Smooth muscle cell (in vitro differentiated cells): Measurements from ENCODE around the gene CCM2. TPM values are rescaled to one million over a fixed set of nuclear protein-coding genes. Genes with fewer than 3 reads are reported as not detected.

ENCODE experiments used
- DNase-seq: peaks from one replicate; lab custom pipeline; 2025; ENCODE audit not compliant: unreplicated experiment; lab: John Stamatoyannopoulos, UW
- H2AFZ ChIP-seq: fragments of 200-600 bp; sonication (generic); 2 replicates; pipeline ENCODE4 v1.6.0; 2016; ENCODE audit warnings: antibody characterized with exemption, low read depth, mild to moderate bottlenecking
- H3F3A ChIP-seq: fragments of 200-600 bp; sonication (generic); 2 replicates; pipeline ENCODE4 v1.6.0; 2017; ENCODE audit warnings: antibody characterized with exemption, low read depth
- H3K27ac ChIP-seq: fragments of 200-600 bp; sonication (generic); 2 replicates; pipeline ENCODE4 v1.5.1; 2016; ENCODE audit warnings: low read depth, mild to moderate bottlenecking
- H3K27me3 ChIP-seq: fragments of 200-600 bp; sonication (generic); 2 replicates; pipeline ENCODE4 v1.6.1; 2016; ENCODE audit warnings: low read depth, mild to moderate bottlenecking
- H3K36me3 ChIP-seq: fragments of 200-600 bp; sonication (generic); 2 replicates; pipeline ENCODE4 v1.5.1; 2016; ENCODE audit warnings: low read depth
- H3K4me1 ChIP-seq: fragments of 200-600 bp; sonication (generic); 2 replicates; pipeline ENCODE4 v1.5.1; 2016; ENCODE audit warnings: low read depth
- H3K4me2 ChIP-seq: fragments of 200-600 bp; sonication (generic); 2 replicates; pipeline ENCODE4 v1.6.0; 2016; ENCODE audit warnings: mild to moderate bottlenecking
- H3K4me3 ChIP-seq: fragments of 200-600 bp; sonication (generic); 2 replicates; pipeline ENCODE4 v1.5.1; 2016; ENCODE audit warnings: mild to moderate bottlenecking
- H3K79me2 ChIP-seq: fragments of 200-600 bp; sonication (generic); 2 replicates; pipeline ENCODE4 v1.6.0; 2016; ENCODE audit warnings: low read depth, mild to moderate bottlenecking
- H3K9ac ChIP-seq: fragments of 200-600 bp; sonication (generic); 2 replicates; pipeline ENCODE4 v1.6.0; 2016; ENCODE audit warnings: low read depth
- H3K9me3 ChIP-seq: fragments of 200-600 bp; sonication (generic); replicated peaks from 2 replicates; pipeline ENCODE4 v1.5.1; 2016; ENCODE audit warnings: low read depth
- H4K20me1 ChIP-seq: fragments of 200-600 bp; sonication (generic); 2 replicates; pipeline ENCODE4 v1.6.0; 2016; ENCODE audit warnings: low read depth
- WGBS: methylation state at CpG from one replicate; pipeline ENCODE4 v1.1.7; 2016; ENCODE audit warnings: low lambda C conversion rate; 5-methylcytosine and 5-hydroxymethylcytosine counted together
- polyA plus RNA-seq: library from polyadenylated mRNA; unstranded; fragments of >200 nt; fragmentation: Nextera tagmentation; extraction: Ambion mirVana; gene quantifications from 2 replicates; pipeline ENCODE4 v1.2.1, GENCODE V29; 2016
- total RNA-seq: library from RNA; depleted of rRNA; stranded (reverse); fragments of >200 nt; gene quantifications from 2 replicates; pipeline ENCODE4 v1.2.3, GENCODE V29; 2014
- TF ChIP-seq, protein P1 (sequence below): fragments of 200-600 bp; sonication (generic); IDR thresholded peaks from 2 replicates; pipeline ENCODE4 v1.5.1; 2017; ENCODE audit warnings: borderline replicate concordance, mild to moderate bottlenecking, antibody characterized with exemption; ENCODE audit not compliant: insufficient read depth, poor library complexity, severe bottlenecking

CCM2 gene
- total and polyA plus RNA-seq, 2 experiments from 2014 or later: 32.6 to 85.5 TPM

DNA sequence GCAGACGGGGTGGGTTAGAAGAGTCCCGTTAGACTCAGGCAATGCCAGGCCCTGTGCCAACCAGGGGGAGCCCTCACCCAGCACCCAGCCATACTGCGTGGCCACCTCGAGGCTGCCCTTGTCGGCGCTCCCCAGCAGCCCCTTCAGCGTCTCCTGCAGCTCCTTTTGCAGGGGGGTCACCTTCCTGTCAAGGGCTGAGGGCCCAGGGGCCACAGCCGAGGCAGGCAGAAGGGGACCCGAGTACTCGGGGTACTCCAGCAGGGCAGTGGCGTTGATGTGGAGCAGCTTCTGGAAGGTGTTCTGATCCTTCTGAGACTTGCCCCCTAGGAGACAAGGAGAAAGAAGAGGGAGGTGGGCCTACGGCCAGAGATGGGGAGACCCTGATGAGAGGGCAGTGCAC lies 101.7 kb downstream of the CCM2 start:
- H3K4me1 ChIP-seq: no peaks in the 10 kb centered on the region
- no peak overlapping the region for H3K4me2 ChIP-seq
- H4K20me1 ChIP-seq: peaks cover 22% of the 10 kb centered on the region
- no peaks in the 10 kb centered on the region for H3K27me3 ChIP-seq
- H3K36me3 ChIP-seq: peaks cover 8% of the 10 kb centered on the region
- no peak for DNase-seq
- H3K9me3 ChIP-seq: no peaks in the 10 kb centered on the region
- no peak overlapping the region for H3K27ac ChIP-seq
- H3K4me3 ChIP-seq: no peak overlapping the region
- 99% methylated on average over 12 of the region's 12 CpGs for WGBS
- H2AFZ ChIP-seq: no peak overlapping the region
- H3F3A ChIP-seq: no peaks in the 10 kb centered on the region
- no peaks in the 10 kb centered on the region for H3K79me2 ChIP-seq
- no peak overlapping the region for H3K9ac ChIP-seq
- TF ChIP-seq, protein P1, sequence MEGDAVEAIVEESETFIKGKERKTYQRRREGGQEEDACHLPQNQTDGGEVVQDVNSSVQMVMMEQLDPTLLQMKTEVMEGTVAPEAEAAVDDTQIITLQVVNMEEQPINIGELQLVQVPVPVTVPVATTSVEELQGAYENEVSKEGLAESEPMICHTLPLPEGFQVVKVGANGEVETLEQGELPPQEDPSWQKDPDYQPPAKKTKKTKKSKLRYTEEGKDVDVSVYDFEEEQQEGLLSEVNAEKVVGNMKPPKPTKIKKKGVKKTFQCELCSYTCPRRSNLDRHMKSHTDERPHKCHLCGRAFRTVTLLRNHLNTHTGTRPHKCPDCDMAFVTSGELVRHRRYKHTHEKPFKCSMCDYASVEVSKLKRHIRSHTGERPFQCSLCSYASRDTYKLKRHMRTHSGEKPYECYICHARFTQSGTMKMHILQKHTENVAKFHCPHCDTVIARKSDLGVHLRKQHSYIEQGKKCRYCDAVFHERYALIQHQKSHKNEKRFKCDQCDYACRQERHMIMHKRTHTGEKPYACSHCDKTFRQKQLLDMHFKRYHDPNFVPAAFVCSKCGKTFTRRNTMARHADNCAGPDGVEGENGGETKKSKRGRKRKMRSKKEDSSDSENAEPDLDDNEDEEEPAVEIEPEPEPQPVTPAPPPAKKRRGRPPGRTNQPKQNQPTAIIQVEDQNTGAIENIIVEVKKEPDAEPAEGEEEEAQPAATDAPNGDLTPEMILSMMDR: no peak

DNA sequence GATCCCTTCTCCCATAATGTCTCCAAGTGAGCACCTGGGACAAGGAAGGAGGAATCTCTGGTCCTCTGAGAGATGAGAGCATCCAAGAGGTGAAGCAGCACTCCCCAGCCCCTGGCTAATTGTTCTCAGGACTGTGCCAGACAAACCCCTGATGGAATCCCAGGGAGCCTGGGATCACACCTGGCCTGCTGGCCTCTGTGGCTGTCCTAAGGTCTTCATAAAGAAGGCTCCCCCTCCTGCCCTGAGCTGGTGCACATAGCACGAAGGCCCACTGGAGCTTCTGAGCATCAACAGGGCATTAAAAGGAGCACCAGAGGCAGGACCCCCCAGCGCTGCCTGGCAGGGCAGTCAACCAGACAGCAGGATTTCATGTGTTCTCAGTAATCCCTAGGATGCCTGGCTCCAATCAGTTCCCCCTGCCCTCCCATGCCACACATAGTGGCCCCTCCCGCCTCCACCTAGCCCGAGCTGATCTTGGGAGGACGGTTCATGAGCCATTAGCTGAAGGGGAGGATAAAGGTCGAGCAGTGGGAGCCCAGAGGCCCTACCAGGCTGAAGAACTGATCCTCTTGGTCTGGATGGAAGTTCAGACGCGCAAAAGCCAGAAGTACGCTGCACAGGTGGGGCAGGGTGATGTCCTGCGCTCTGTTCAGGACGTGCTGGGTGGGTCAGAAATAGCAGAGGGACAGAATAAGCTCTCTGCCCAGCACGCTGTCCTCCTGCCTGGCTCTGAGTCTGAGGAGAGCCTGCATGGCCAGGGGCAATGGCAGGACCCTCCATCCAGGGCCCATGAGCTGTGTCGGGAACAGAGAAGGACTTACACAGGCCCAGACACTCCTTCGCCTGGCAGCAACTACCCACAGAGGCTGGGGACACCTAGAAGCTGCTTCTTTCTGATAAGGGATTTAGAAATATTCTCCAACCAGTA lies 103.0 kb downstream of the CCM2 start:
- WGBS: 86% methylated on average over 14 of the region's 14 CpGs
- Histone ChIP-seq H3K4me3 (no peak overlapping the region), H3K4me2 (no peak overlapping the region), H3K9me3 (no peaks in the 10 kb centered on the region), H3K4me1 (no peaks in the 10 kb centered on the region), H3K9ac (no peak overlapping the region), H3K36me3 (peaks cover 8% of the 10 kb centered on the region), H3K27me3 (no peaks in the 10 kb centered on the region), H2AFZ (no peak overlapping the region), H3F3A (no peaks in the 10 kb centered on the region), H4K20me1 (peaks cover 30% of the 10 kb centered on the region), H3K27ac (no peak overlapping the region), H3K79me2 (peaks cover 4% of the 10 kb centered on the region)
- no peak for DNase-seq
- TF ChIP-seq, protein P1: no peak

DNA sequence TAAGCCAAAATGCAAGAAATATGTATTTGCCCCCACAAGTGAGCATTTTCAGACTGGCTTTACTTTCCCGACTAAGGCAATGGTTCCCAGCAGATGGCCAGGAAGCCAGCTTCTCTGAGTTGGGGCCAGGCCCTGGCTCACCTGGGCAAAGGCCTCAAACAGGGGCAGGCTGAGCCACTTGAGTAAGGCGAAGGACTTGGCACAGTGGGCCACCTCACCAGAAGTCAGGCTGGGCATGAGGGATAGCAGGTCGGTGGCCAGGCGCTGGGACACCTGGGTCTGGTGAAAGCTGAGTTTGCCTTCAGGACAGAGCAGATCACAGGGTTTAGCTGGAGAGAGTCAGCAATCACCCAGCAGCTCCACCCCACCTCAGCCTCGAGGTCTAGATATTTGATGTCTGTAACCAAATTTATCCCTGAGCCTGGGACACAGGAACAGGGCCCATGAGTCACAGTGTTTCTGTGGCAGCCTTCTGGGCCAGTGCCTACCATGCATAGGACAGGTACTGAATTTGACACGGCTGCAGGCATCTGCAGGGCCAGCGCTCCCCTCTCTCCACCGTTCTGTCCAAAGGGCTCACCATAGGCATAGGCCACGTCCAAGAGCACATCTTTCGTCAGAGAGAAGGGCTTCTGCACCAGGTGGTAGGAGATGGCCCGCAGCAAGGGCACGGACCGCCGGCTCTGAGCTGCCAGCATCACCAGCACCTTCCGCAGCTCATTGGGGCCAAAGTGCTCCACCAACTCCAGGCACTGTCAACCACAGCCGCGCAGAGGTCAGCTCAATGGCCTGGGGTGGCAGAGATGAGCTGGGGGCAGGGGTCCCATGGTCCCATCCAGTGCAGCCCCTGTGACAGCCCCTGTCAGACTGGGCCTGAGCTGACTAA lies 104.2 kb downstream of the CCM2 start:
- peaks cover 11% of the 10 kb centered on the region for H3K79me2 ChIP-seq
- H3K4me3 ChIP-seq: no peak overlapping the region
- H3K36me3 ChIP-seq: peaks cover 8% of the 10 kb centered on the region
- no peak overlapping the region for H3K9ac ChIP-seq
- H3F3A ChIP-seq: no peaks in the 10 kb centered on the region
- H3K4me2 ChIP-seq: no peak overlapping the region
- no peak overlapping the region for H3K27ac ChIP-seq
- 98% methylated on average over 17 of the region's 17 CpGs for WGBS
- H3K4me1 ChIP-seq: no peaks in the 10 kb centered on the region
- no peak overlapping the region for H2AFZ ChIP-seq
- TF ChIP-seq, protein P1: no peak
- no peaks in the 10 kb centered on the region for H3K27me3 ChIP-seq
- no peaks in the 10 kb centered on the region for H3K9me3 ChIP-seq
- DNase-seq: no peak
- H4K20me1 ChIP-seq: peaks cover 30% of the 10 kb centered on the region
